ENCODE data around the gene JAZF1.

The JAZF1 gene

GRCh38 chr7:28172958-28173357 is 7.6 kb downstream of the JAZF1 start:
- H3K27ac ChIP-seq (ENCODE audit: low read depth, low read length): no peak overlapping the region
- no peaks in the 10 kb centered on the region for H3K27me3 ChIP-seq (ENCODE audit: control insufficient read depth, insufficient read depth, low read length)
- H3K36me3 ChIP-seq (ENCODE audit: control insufficient read depth, insufficient read depth, low read length): no peaks in the 10 kb centered on the region
- no peak overlapping the region for H3K9ac ChIP-seq (ENCODE audit: low read length)
- H3K4me3 ChIP-seq (ENCODE audit: low read length): no peak overlapping the region
- H3K4me1 ChIP-seq (ENCODE audit: control insufficient read depth, insufficient read depth, low read length): peaks cover 9% of the 10 kb centered on the region

GRCh38 chr7:28170701-28171100 is 9.9 kb downstream of the JAZF1 start:
- no peak overlapping the region for H3K4me3 ChIP-seq (ENCODE audit: low read length)
- H3K27me3 ChIP-seq (ENCODE audit: control insufficient read depth, insufficient read depth, low read length): no peaks in the 10 kb centered on the region
- H3K36me3 ChIP-seq (ENCODE audit: control insufficient read depth, insufficient read depth, low read length): no peaks in the 10 kb centered on the region
- no peak overlapping the region for H3K27ac ChIP-seq (ENCODE audit: low read depth, low read length)
- H3K9ac ChIP-seq (ENCODE audit: low read length): no peak overlapping the region
- H3K4me1 ChIP-seq (ENCODE audit: control insufficient read depth, insufficient read depth, low read length): peaks cover 18% of the 10 kb centered on the region

- Histone ChIP-seq H3K36me3 (ENCODE audit: control insufficient read depth, insufficient read depth, low read length) (no peaks in the 10 kb centered on the region), H3K9ac (ENCODE audit: low read length) (no peak overlapping the region), H3K27ac (ENCODE audit: low read depth, low read length) (no peak overlapping the region), H3K27me3 (ENCODE audit: control insufficient read depth, insufficient read depth, low read length) (no peaks in the 10 kb centered on the region), H3K4me3 (ENCODE audit: low read length) (no peak overlapping the region), H3K4me1 (ENCODE audit: control insufficient read depth, insufficient read depth, low read length) (peaks cover 18% of the 10 kb centered on the region)
Observed at GRCh38 chr7:28169230-28169629, 11.4 kb downstream of the JAZF1 start.

- Histone ChIP-seq H3K9ac (ENCODE audit: low read length) (no peak overlapping the region), H3K4me1 (ENCODE audit: control insufficient read depth, insufficient read depth, low read length) (peaks cover 15% of the 10 kb centered on the region), H3K4me3 (ENCODE audit: low read length) (no peak overlapping the region)
Observed at GRCh38 chr7:28168393-28169158, 12.0 kb downstream of the JAZF1 start.

GRCh38 chr7:28166982-28167715 is 13.4 kb downstream of the JAZF1 start:
- H3K4me3 ChIP-seq (ENCODE audit: low read length): no peak overlapping the region
- no peak overlapping the region for H3K27ac ChIP-seq (ENCODE audit: low read depth, low read length)
- H3K36me3 ChIP-seq (ENCODE audit: control insufficient read depth, insufficient read depth, low read length): no peaks in the 10 kb centered on the region
- no peak overlapping the region for H3K9ac ChIP-seq (ENCODE audit: low read length)
- H3K27me3 ChIP-seq (ENCODE audit: control insufficient read depth, insufficient read depth, low read length): no peaks in the 10 kb centered on the region
- H3K4me1 ChIP-seq (ENCODE audit: control insufficient read depth, insufficient read depth, low read length): peaks cover 15% of the 10 kb centered on the region

More at GRCh38 chr7:28168393-28169158, 12.0 kb downstream of the JAZF1 start:
- Histone ChIP-seq H3K36me3 (ENCODE audit: control insufficient read depth, insufficient read depth, low read length) (no peaks in the 10 kb centered on the region), H3K27me3 (ENCODE audit: control insufficient read depth, insufficient read depth, low read length) (no peaks in the 10 kb centered on the region), H3K27ac (ENCODE audit: low read depth, low read length) (no peak overlapping the region)

GRCh38 chr7:28165961-28166955 is 14.3 kb downstream of the JAZF1 start:
- Histone ChIP-seq H3K9ac (ENCODE audit: low read length) (no peak overlapping the region), H3K27me3 (ENCODE audit: control insufficient read depth, insufficient read depth, low read length) (no peaks in the 10 kb centered on the region), H3K36me3 (ENCODE audit: control insufficient read depth, insufficient read depth, low read length) (no peaks in the 10 kb centered on the region), H3K4me3 (ENCODE audit: low read length) (no peak overlapping the region), H3K4me1 (ENCODE audit: control insufficient read depth, insufficient read depth, low read length) (peaks cover 15% of the 10 kb centered on the region), H3K27ac (ENCODE audit: low read depth, low read length) (no peak overlapping the region)

DNA sequence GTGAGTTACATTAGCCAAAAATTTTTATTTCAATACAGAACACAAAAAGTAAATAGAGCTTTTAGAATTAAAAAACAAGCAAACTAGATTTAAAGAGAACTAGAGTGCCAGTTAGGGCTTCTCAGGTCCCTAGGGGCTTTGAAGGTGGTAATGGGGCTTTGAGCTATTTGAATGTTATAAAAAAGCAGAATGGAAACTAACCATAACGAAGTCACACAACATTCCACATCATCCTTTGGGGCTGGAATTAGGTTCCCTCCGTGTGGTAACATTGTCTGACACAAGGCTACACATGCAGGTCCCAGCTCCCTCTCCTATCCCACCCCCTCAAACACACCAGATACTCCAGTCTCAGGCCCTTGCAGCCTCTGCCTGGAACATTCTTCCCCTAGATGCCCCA is 15.3 kb downstream of the JAZF1 start:
- Histone ChIP-seq H3K27me3 (ENCODE audit: control insufficient read depth, insufficient read depth, low read length) (no peaks in the 10 kb centered on the region), H3K27ac (ENCODE audit: low read depth, low read length) (no peak overlapping the region), H3K9ac (ENCODE audit: low read length) (no peak overlapping the region), H3K36me3 (ENCODE audit: control insufficient read depth, insufficient read depth, low read length) (no peaks in the 10 kb centered on the region), H3K4me3 (ENCODE audit: low read length) (no peak overlapping the region), H3K4me1 (ENCODE audit: control insufficient read depth, insufficient read depth, low read length) (peaks cover 15% of the 10 kb centered on the region)

- peaks cover 10% of the 10 kb centered on the region for H3K4me1 ChIP-seq (ENCODE audit: control insufficient read depth, insufficient read depth, low read length)
- no peaks in the 10 kb centered on the region for H3K27me3 ChIP-seq (ENCODE audit: control insufficient read depth, insufficient read depth, low read length)
- no peak overlapping the region for H3K9ac ChIP-seq (ENCODE audit: low read length)
- H3K27ac ChIP-seq (ENCODE audit: low read depth, low read length): no peak overlapping the region
- H3K36me3 ChIP-seq (ENCODE audit: control insufficient read depth, insufficient read depth, low read length): no peaks in the 10 kb centered on the region
- H3K4me3 ChIP-seq (ENCODE audit: low read length): no peak overlapping the region
Observed at GRCh38 chr7:28163949-28164348, 16.6 kb downstream of the JAZF1 start.

DNA sequence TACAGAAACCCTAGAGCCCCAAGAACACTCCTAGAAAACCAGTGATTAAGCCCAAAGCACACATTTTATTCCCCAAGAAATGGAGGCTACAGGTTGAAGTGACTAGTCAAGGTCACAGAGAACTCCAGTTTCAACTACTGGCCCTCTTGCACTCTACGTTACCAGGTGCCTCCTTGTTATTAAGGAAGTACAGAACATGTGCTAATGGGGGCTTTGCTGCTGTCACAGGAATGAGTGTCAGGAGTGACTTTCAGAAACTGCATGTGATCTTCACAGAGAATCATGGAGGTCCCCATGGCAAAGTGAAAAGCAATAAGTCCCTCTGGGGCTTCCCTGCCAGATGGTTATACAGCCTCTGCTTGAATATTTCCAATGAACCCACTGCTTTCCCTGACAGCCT is 19.3 kb downstream of the JAZF1 start:
- Histone ChIP-seq H3K36me3 (ENCODE audit: control insufficient read depth, insufficient read depth, low read length) (no peaks in the 10 kb centered on the region), H3K9ac (ENCODE audit: low read length) (no peak overlapping the region), H3K27me3 (ENCODE audit: control insufficient read depth, insufficient read depth, low read length) (no peaks in the 10 kb centered on the region), H3K4me1 (ENCODE audit: control insufficient read depth, insufficient read depth, low read length) (no peaks in the 10 kb centered on the region), H3K27ac (ENCODE audit: low read depth, low read length) (no peak overlapping the region), H3K4me3 (ENCODE audit: low read length) (no peak overlapping the region)

GRCh38 chr7:28160551-28160991 is 20.0 kb downstream of the JAZF1 start:
- Histone ChIP-seq H3K27me3 (ENCODE audit: control insufficient read depth, insufficient read depth, low read length) (no peaks in the 10 kb centered on the region), H3K36me3 (ENCODE audit: control insufficient read depth, insufficient read depth, low read length) (no peaks in the 10 kb centered on the region), H3K4me3 (ENCODE audit: low read length) (no peak overlapping the region), H3K4me1 (ENCODE audit: control insufficient read depth, insufficient read depth, low read length) (peaks cover 6% of the 10 kb centered on the region), H3K27ac (ENCODE audit: low read depth, low read length) (no peak overlapping the region), H3K9ac (ENCODE audit: low read length) (no peak overlapping the region)

DNA sequence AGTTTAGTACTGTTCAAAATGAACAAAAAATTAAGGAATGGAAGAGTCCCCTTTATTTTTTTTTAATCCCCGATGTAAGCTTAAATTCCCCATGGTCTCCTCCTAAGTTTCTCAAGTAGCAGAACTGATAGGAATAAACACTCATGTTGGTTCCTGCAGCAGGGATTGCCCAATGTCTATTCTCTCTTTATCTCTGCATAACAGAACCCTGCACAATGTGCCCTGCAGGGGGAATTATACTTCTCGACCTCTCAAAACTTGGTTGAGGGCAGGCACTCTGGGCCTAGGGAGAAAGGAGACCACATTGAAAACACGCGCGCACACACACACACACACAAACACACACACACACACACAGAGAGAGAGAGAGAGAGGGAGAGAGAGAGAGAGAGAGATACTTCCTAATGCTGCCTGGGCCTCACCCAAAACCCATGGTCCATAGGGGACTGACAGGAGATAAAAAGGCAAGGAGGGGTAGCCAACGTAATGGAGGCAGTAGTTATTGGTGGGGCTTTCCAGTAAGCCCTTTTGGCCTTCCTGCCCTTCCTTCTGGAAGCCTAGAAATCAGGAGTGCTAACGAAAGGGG is 22.7 kb downstream of the JAZF1 start:
- peaks cover 7% of the 10 kb centered on the region for H3K4me1 ChIP-seq (ENCODE audit: control insufficient read depth, insufficient read depth, low read length)
- no peaks in the 10 kb centered on the region for H3K27me3 ChIP-seq (ENCODE audit: control insufficient read depth, insufficient read depth, low read length)

More for the DNA sequence above, 22.7 kb downstream of the JAZF1 start:
- no peak overlapping the region for H3K27ac ChIP-seq (ENCODE audit: low read depth, low read length)
- H3K9ac ChIP-seq (ENCODE audit: low read length): no peak overlapping the region
- no peaks in the 10 kb centered on the region for H3K36me3 ChIP-seq (ENCODE audit: control insufficient read depth, insufficient read depth, low read length)
- H3K4me3 ChIP-seq (ENCODE audit: low read length): no peak overlapping the region

Data from rectal smooth muscle tissue (tissue), 1 donor.